ENCODE measurements around the gene SLC9C1.

- TF ChIP-seq, protein P1, sequence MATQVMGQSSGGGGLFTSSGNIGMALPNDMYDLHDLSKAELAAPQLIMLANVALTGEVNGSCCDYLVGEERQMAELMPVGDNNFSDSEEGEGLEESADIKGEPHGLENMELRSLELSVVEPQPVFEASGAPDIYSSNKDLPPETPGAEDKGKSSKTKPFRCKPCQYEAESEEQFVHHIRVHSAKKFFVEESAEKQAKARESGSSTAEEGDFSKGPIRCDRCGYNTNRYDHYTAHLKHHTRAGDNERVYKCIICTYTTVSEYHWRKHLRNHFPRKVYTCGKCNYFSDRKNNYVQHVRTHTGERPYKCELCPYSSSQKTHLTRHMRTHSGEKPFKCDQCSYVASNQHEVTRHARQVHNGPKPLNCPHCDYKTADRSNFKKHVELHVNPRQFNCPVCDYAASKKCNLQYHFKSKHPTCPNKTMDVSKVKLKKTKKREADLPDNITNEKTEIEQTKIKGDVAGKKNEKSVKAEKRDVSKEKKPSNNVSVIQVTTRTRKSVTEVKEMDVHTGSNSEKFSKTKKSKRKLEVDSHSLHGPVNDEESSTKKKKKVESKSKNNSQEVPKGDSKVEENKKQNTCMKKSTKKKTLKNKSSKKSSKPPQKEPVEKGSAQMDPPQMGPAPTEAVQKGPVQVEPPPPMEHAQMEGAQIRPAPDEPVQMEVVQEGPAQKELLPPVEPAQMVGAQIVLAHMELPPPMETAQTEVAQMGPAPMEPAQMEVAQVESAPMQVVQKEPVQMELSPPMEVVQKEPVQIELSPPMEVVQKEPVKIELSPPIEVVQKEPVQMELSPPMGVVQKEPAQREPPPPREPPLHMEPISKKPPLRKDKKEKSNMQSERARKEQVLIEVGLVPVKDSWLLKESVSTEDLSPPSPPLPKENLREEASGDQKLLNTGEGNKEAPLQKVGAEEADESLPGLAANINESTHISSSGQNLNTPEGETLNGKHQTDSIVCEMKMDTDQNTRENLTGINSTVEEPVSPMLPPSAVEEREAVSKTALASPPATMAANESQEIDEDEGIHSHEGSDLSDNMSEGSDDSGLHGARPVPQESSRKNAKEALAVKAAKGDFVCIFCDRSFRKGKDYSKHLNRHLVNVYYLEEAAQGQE (IDR thresholded peaks at IDR 0.05; ENCODE audit: low read depth): no peak
- TF ChIP-seq TAF1 (IDR thresholded peaks at IDR 0.05; ENCODE audit: low read depth): no peak
- TF ChIP-seq CREB1 (IDR thresholded peaks at IDR 0.05; ENCODE audit: low read depth): no peak
- no peak for TF ChIP-seq YY1 (IDR thresholded peaks at IDR 0.05; ENCODE audit: low read depth)
- no peak for TF ChIP-seq FOXM1 (IDR thresholded peaks at IDR 0.05; ENCODE audit: borderline replicate concordance, low read depth)
- no peak for TF ChIP-seq TCF12 (IDR thresholded peaks at IDR 0.05; ENCODE audit: low read depth)
- TF ChIP-seq RAD21 (IDR thresholded peaks at IDR 0.05; ENCODE audit: low read depth): no peak
- no peak for TF ChIP-seq EP300 (IDR thresholded peaks at IDR 0.05; ENCODE audit: borderline replicate concordance)
- TF ChIP-seq CEBPB (IDR thresholded peaks at IDR 0.05): no peak
- TF ChIP-seq MAX (IDR thresholded peaks at IDR 0.05): no peak
Measured at GRCh38 chr3:112131111-112131510, 162.9 kb downstream of the SLC9C1 start.

Measured in Ishikawa (cell line).